Activated CD4-positive, alpha-beta T cell treated with anti-CD3 and anti-CD28 coated beads for 48 hours (primary cell): ENCODE data around the gene IRF1.

Experiments used
- DNase-seq: peaks from one replicate; pipeline ENCODE4 v3.0.0-alpha.2; 2020

IRF1 gene

DNA sequence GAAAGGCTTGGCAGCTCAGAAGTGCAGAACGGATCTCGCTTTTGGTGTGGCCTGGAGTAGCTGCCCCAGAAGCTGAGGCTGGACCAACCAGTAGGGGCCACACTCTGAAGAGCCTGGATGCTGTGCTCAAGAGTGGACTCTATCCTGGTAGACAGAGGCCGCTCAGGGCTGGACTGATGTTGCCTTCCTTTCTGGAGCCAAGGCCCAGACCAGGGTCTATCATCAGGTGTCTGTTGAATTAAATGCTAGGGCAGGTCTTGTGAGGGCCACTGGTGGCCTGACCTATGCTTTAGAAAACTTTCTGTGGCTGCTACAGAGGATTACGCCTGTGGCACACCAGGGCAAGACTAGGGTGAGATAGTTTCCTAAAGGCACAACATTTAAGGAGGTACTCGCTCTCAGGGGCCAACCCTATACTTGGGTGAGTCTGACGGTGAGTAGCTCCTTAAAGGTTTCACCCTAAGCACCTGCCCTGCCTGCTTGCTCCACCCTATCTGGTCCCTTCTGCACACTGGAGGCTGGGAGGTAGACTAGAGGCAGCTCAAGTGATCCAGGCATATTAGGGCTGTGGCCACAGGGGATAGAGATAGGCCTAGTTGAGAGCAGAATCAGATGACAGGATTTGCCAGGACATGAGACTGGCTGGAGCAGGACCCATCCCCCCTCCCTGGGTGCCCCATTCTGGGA lies 9.8 kb upstream of the IRF1 start:
- DNase-seq: no peak

DNA sequence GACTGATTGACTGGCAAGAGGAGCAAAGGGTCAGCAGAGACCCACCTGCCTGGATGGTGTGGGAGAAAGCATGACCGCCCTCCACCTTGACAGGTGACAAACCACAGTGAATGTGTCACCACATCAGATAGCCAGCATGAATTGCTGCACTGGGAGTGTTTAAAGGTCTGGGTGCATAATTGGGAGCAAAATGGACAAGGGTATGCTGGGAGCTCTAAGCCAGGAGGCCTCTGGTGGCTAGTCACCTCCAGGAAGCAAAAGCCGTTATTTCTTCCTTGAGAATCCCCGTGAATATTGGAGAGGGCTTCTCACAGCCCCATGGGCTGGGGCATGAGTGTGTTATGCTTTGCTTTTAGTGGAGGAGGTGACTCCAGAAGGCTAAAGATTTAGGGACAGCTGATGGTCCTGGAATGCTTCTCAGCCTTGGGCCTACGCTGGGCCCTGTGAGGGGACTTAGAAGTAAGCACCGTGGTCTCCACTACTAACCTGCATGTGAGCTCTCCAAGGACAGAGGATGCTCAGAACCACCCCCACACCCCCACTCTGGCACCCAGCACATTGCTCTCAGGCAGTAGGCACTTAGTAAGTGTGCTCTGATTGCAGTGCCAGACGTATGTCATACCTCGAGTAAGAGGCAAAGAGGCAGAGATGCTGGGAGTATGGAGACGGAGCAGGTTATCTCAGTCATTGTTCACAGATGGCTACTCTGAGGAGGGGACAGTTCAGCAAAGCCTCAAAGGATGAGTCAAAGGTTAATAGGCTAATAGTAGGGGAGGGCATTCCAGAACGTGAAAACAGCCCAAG lies 9.1 kb upstream of the IRF1 start:
- no peak for DNase-seq

DNA sequence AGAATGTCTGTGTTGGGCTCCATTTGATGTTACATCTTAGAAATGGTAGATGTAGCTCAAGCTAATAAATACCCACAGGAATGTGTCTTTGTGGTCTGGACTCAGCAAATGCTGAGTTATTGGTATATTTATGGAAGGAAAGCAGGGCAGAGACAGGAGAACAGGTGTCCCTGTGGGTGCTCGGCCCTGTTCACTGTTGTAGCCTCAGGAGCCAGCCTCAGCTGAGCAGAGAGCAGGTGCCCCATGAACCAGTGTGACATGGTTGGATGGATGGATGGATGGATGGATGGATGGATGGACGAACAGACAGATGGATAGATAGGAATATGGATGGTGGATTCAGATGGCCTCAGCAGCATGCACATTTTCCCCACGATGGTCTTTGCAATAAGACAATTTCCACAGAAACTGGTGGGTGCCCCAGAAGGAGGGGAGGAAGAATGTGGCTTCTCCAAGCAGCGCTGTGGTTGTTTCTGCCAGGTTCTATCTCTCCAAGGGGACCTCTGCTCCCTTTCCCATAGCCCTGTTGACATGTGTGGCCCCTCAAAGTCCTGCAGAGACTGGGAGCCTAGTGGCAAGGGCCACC lies 8.2 kb upstream of the IRF1 start:
- DNase-seq: no peak

DNA sequence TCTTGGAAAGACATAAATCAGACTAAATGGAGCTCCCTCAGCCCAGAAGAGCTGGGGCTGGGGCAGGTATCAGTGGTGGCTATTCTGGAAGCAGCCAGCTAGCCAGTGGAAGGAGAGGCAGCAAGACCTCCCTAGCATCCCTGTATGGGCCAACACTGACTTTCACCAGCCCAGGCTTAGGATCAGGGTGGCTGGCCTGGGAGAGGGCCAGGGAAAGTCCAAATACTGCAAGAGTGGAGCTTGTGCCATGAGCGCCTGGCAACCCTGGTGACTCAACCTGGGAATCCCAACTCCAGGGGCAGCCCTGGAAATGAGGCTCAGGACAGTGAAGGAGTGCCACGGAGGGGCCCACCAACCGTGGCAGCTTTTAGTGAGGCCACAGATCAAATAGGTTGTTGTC lies 7.6 kb upstream of the IRF1 start:
- DNase-seq: no peak

DNA sequence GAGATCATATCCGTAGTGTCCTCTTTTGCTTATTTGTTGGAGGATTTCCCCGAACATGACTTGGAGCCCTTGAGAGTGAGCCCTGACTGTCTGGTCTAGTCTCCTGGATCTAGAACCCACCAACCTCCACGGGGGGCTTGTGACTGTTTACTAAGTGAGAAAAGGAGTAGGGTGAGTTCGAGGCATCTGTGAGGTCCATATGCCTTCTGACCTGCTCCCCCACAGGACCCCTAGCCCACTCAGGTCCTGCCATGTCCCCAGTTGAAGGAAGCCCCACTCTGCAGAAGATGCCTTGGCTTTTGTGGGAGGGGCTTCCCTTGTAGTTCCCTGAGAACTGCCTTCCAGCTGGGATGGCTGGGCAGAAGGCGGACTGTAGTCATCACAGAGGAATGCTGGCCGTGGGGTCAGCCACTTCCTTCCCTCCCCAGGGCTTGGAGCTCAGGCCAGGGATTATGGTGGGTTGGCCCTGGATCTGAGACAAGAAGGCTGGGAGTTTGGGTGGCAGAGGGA lies 7.0 kb upstream of the IRF1 start:
- no peak for DNase-seq

DNA sequence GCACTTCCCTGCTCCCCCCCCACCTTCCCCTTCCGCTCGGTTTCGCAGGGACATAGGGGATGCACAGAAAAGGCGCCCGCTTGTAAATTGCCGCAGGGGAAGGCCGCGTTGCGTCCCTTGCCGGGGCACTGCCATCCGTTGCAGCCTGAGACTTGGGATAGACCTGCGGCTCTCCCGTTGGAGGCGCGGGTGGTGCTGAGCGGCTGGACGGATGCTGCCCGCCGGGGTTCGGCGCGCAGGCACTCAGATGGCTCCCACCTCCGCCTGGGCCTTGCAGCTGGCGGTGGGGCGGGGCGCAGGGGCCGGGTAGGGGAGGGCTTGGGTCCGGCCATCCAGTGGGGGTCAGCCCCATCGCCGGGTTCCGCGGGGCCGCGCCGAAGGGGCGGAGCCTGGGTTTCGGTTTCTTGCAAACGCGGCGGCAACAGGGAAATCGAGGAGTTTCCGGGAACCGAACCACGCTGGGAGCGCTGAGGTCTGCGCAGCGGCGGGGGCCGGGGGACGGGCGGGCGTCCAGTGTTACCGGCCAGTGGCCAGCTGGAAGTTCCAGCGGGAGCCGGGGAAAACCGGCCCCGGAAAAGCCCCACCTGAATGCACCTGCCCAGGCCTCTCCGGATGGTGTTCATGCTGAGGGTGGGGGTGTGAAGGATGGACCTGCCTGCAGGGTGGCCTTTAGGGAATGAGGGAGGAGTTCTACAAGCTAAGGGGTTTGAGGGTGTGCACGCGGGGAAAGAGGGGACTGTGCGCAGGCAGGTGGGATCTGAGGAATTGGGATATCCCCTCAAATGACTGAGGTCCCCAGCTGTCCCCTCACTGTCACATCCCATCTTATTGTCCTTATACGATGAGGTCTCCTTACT lies 6.3 kb upstream of the IRF1 start:
- DNase-seq: peak; percentile 68

DNA sequence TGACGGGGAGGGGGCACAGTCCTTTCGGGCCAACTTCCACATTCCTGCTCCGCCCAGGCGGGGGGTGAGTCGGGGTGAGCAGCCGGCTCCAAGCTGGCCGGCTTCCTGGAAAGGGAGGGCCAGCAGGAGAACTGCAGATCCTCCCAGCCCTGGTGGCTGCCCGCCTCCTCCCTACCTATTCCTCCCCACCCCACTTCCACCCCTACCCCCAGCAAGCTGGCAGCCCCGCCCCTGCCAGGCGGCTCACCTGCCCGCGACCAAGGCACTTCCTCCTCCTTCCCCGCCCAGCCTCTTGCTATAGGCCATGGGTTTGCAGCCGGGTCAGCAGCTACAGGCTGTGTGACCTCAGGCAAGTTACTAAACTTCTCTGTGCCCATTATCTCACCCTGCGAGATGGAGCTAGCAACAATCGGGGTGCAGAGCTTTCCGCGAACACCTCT lies 5.6 kb upstream of the IRF1 start:
- DNase-seq: peak; percentile 91

DNA sequence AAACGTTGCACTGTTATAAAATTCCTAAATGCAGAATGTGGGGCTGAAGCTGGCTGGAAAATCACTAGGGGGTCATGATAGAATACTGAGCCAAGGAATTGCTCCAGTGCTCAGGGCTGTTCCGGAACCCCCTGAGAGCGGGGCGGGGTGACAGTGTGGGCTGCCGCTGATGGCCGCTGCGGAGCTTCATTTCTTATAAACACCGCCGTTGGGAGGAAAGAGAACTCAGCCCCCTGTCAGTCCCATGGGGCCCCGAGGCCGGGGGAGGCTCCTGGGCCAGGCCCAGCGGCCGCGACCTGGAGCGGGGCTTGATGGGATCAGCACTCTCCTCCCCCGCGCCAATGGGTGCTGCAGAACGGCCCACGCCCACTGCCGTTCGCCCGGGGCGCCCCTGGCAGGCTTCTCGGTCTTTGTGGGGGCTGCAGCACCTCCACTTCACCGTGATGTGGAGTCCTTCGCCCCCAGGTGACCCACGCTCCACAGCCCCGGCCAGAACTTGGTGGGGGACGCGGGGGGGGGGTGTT lies 5.2 kb upstream of the IRF1 start:
- DNase-seq: peak; percentile 87

DNA sequence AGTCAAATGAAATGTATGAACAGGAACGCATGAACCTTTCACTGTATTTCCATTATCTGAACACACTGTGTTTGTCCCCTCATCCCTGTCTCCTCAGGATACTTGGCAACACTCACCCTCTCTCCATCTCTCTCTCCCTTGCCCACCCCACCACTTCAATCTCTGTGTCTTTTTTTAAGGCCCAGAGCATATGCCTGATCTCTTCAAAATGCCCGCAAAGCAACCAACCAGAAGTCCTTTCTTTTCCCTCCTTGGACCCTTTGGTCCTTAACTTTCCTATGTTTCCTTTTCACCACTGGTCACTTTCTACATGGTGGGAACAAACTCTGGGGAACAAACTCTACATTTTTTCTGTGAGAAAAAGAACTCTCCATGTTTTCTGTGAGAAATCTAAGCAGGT lies 3.2 kb upstream of the IRF1 start:
- no peak for DNase-seq

DNA sequence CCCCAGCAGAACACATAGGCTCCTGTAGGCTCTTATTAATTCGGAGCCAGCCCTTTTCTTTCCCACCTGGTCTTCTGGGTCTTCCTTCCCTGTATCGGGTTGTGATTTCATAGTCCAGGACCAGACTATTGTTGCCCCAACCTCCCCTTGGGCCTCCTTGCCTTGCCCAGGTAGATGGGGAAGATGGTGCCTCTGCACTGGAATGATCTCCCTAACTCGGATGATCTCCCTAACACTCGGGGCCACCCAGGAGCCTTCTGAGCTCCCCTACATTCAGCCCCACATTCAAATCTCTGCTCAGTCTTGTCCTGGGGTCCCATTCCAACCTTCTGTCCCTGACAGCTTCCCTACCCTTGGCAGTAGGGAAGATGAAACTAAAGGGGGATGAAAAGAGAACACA lies 2.7 kb upstream of the IRF1 start:
- no peak for DNase-seq

DNA sequence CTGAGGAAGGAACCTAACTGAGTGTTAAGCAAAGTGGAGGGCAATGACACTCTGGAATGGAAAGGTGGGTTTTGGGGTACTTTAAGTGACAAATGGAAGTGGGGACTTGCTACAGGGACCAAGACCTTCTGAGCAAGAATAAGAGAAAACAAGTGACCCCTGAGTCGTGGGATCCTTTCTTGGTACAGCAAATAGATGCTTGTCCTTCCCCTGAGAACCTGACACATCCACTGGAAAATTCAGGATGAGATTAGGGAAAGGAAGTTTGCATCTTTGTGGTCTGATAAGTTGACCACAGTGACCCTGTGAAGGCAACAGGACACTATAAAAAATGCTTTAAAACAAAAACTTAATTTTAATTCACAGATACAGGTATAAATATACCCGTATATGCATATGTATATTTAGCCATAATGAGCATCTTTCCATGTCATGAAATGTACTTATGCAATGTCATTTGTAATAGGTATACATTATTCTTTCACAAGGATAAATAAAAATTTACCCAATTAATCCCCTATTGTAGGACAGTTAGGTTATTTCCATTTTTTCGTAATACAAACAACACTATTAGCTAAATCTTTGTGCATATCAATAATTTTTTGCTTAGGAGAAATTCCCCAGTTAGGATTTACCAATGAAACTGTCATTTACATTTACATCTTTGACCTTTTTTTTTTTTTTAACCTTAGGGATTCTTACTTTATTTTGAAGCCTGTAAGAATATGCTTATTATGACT lies 2.0 kb upstream of the IRF1 start:
- DNase-seq: no peak

DNA sequence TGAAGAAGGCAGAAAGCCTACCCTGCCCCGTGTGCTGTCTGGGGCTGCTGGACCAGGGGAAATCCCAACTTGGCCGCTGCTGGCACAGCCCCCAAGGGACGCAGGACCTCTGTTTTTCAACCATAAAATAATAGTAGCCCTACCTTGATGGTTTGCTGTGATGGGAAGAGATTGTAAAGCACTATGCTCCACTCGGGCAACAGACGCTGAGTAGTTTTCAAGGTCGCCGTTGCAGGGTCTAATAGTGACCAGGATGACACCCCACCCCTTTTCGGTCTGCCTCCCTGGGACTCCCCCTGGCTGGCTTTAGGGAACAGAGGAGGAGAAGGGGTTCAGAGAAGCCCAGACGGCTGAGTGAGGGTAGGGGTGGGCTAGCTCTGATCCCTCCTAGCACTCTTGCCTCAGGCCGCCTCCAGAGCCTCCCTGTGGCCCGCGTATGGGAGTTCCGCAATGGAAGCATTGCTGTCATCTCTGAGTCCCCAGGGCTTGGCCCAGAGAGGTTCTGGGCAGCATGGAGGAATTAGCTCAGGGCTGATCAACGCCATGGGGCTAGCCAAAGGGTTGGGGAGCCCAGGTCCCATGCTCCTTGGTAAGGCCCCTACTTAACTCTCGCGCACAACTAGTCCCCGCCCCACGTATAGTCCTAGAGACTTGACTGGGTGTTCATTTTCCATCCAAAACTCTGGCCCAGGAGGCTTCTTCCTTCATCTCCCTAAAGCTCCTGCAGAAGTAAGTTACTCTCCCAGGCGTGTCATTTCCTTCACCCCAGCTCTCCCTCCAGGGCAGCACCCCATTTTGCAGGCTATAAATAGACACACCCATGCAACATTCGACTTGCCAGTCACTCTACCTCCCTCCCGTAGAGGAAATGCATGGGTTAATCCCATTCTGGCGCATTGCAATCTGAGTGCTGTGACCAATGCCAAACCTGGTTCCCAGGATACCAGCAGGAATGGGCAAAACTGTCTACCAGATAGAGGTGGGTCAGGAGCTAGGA lies 1.1 kb upstream of the IRF1 start:
- peak; percentile 42 for DNase-seq

DNA sequence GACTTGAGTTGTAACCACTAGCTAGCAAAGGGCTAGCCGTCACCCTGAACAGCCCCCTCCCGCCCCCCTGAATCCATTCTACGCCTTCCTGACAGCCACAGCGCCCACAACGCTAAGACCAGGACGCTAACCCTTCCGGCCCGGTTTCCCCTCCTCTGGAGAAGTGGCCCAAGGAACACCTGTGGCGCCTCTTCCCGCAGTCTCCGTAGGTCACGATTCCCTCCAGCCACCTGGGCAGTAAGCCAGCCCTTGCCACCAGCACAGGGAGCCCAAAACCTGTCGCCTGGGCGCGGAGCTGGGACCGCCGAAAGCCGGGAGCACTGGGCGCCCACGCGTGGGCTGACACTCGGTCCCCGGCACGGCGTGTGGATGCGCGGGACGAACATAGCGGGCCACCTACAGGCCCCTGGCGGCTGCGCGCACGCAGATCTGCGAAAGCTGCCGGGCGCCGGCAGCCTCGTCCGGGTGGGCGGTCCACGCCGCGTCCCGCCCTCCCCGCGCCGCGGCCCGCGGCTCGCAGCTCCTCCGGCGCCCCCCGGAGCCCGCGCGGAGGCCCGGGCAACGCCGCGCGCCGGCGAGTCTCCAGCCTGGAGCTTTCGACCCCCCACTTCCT lies 596 bp downstream of the IRF1 start:
- DNase-seq: peak; percentile 64

DNA sequence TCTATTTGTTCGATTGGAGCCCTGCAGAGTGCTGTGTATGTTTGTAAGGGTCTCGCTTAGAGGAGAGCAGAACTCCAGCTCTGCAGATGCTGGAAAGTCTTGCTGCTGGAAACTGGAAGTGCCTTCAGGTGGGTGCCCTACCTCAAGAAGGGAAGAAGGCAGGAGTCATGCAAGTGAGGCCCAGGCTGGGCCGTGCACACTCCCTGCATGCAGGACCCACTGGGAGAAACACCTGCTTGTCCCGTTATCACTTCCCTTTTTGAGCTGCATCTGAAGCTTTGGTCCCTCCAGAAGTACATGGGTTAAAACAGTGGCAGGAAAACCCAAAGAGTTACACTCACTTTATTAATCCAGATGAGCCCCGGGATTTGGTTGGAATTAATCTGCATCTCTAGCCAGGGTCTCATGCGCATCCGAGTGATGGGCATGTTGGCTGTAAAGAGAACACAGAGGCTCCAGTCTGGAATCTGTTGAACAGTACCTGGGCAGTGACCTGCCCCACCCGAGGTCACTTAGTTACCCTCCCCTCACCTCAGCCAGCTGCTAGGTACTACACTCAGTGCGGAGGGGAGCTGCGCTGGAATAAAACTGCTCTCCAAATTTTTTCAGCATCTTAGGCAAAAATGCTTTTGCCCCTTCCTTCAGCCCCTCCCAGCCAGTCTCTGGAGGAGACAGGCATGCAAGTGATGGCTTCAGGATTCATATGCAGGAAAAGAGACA lies 1.4 kb downstream of the IRF1 start:
- peak; percentile 24 for DNase-seq

DNA sequence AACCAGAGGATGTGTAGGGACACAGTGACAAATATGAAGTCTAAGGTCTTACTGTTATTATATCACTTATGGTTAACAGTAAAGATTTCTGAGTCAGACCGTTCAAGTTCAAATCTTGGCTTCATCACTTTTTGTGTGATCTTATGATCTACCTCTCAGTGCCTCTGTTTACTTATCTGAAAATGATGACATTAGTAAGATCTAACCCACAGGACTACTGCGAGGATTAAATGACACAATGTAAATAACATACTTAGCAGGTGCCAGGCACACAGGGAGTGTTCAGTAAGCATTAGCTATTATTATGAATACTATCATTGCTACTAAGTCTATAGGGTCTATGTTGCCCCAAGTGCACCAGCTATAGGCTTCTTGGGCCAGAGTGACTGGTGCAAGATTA lies 2.0 kb downstream of the IRF1 start:
- no peak for DNase-seq

DNA sequence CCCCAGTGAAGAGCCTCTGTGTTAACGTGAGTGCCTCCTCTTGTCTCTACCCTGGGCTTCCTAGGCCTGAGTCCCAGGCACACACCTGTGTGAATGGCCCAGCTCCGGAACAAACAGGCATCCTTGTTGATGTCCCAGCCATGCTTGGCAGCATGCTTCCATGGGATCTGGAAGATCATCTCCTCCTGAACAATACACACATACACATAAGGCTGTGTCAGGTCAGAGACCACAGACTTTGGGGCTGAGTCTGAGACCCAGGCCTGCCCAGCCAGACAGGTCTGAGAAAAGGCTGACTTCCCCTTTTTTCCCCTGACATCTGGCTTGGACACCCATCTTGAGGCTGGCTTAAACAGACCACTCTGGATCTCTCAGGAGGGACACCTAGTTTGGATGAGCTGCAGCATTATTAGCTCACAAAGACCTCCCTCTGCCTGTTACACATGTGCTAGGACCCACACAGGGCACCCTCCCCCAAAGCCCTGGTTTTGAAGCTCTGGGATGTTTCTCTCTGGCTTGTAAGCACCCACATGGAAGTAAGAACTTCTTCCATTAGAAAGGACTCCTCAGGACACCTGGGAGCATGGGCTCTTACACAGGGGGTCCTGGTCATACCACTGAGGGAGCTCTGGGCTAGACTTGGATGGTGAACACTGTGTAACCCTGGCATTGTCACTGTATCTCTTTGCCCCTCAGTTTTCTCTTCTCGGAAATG lies 2.6 kb downstream of the IRF1 start:
- DNase-seq: peak; percentile 21

DNA sequence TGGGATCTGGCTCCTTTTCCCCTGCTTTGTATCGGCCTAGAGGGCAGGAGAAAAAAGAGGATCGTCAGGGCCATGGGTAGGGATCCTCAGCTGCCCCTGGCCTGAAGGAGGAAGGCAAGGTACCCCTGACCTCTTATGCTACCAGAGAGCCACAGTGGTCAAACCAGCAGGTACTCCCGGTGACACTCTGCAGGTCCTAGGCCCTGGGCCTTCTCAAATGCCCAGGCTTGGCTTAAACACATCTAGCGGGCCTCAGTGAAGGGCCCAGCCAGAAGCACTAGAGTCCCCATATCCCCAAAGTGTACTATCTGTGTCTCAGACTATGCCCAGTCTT lies 3.5 kb downstream of the IRF1 start:
- DNase-seq: no peak

DNA sequence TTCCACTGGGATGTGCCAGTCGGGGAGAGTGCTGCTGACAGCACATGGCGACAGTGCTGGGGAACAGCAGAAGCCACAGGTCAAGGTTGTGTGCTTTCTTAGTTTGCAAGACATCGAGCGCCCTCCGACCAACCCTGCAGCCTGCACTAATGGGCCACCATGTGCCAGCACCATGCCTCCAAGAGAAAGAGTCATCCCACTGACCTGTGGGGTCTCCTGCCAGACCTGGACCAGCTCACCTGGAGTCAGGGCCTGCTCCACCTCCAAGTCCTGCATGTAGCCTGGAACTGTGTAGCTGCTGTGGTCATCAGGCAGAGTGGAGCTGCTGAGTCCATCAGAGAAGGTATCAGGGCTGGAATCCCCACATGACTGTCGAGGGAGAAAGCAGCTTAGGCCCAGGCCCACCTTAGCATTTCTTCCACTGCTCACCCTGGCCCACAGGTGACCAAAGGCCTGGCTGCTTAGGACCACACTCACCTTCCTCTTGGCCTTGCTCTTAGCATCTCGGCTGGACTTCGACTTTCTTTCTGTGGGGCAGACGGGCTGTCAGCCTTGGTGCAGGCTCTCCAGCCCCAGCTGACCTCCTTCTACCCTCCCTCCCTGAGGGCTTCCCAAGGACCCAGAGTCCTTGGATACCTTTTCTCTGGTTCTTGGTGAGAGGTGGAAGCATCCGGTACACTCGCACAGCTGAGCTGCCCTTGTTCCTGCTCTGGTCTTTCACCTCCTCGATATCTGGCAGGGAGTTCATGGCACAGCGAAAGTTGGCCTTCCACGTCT lies 4.1 kb downstream of the IRF1 start:
- no peak for DNase-seq
